CD14-positive monocyte (primary cell): ENCODE measurements around the gene DYNC1H1. TPM values are rescaled to one million over a fixed set of nuclear protein-coding genes. Genes with fewer than 3 reads are reported as not detected.

Source experiments
- DNase-seq, 3 donors: peaks; one replicate each; pipeline ENCODE4 v3.0.0-alpha.2; 2011 to 2022
- H2AFZ ChIP-seq: 2 replicates; pipeline ENCODE4 v1.6.0; 2012; ENCODE audit warnings: mild to moderate bottlenecking, low read depth, low read length, inconsistent platforms; ENCODE audit not compliant: insufficient read depth, poor library complexity, severe bottlenecking
- H3K27ac ChIP-seq, 2 donors: 1 replicate in 1 of 2; 2 replicates in 1 of 2; pipeline ENCODE4 v1.5.1; 2012 to 2013; ENCODE audit warnings: low read length in 2 of 2, control low read depth in 1 of 2, inconsistent platforms in 1 of 2, low read depth in 1 of 2, mild to moderate bottlenecking in 1 of 2
- H3K27me3 ChIP-seq, 2 donors: one replicate each; pipeline versions ENCODE4 v1.6.0 to v1.6.1; 2011 to 2013; ENCODE audit warnings: low read length in 2 of 2; ENCODE audit not compliant: control insufficient read depth in 2 of 2, insufficient read depth in 2 of 2
- H3K36me3 ChIP-seq, 2 donors: replicated peaks in 1 of 2; 1 replicate in 1 of 2; 2 replicates in 1 of 2; pipeline versions ENCODE4 v1.5.1 to v1.6.1; 2012 to 2013; ENCODE audit warnings: low read length in 2 of 2, control low read depth in 1 of 2, inconsistent platforms in 1 of 2, mild to moderate bottlenecking in 1 of 2; ENCODE audit not compliant: insufficient read depth in 2 of 2, control insufficient read depth in 1 of 2
- H3K4me1 ChIP-seq, 2 donors: 1 replicate in 1 of 2; 2 replicates in 1 of 2; pipeline versions ENCODE4 v1.5.1 to v1.6.1; 2012 to 2013; ENCODE audit warnings: low read length in 2 of 2, control low read depth in 1 of 2, inconsistent platforms in 1 of 2, mild to moderate bottlenecking in 1 of 2, moderate library complexity in 1 of 2; ENCODE audit not compliant: insufficient read depth in 2 of 2, control insufficient read depth in 1 of 2
- H3K4me2 ChIP-seq: replicated peaks from 2 replicates; pipeline ENCODE3; 2012; ENCODE audit warnings: low read length, moderate library complexity, mild to moderate bottlenecking; ENCODE audit not compliant: poor library complexity, severe bottlenecking; ENCODE audit errors: extremely low read depth
- H3K4me3 ChIP-seq, 3 experiments: fragments of 200-600 bp in 1 of 3; sonication (generic) in 1 of 3; replicated peaks in 1 of 3; 1 replicate in 2 of 3; 2 replicates in 1 of 3; pipeline ENCODE4 v1.5.1; 2011 to 2013; ENCODE audit warnings: low read length in 3 of 3, mild to moderate bottlenecking in 3 of 3, control low read depth in 2 of 3, low read depth in 2 of 3, inconsistent platforms in 1 of 3, moderate library complexity in 1 of 3
- H3K79me2 ChIP-seq: 2 replicates; pipeline ENCODE4 v1.6.0; 2012; ENCODE audit warnings: mild to moderate bottlenecking, control low read depth, inconsistent platforms, low read length, moderate library complexity; ENCODE audit not compliant: insufficient read depth
- H3K9ac ChIP-seq: 2 replicates; pipeline ENCODE4 v1.6.0; 2017; ENCODE audit warnings: low read length, mild to moderate bottlenecking; ENCODE audit not compliant: insufficient read depth, poor library complexity, severe bottlenecking
- H3K9me3 ChIP-seq, 2 donors: replicated peaks in 1 of 2; 1 replicate in 1 of 2; 2 replicates in 1 of 2; pipeline versions ENCODE4 v1.5.1 to v1.6.1; 2012 to 2013; ENCODE audit warnings: low read length in 2 of 2, control low read depth in 1 of 2; ENCODE audit not compliant: control insufficient read depth in 1 of 2, insufficient read depth in 1 of 2
- H4K20me1 ChIP-seq: 2 replicates; pipeline ENCODE4 v1.6.0; 2012; ENCODE audit warnings: mild to moderate bottlenecking, low read length, control low read depth, moderate library complexity; ENCODE audit not compliant: insufficient read depth
- H3K27ac Mint-ChIP-seq, 7 donors: one replicate each; pipeline ENCODE4 v1.8.0; 2020; ENCODE audit warnings: mild to moderate bottlenecking in 7 of 7, mixed read lengths in 7 of 7, moderate library complexity in 6 of 7, inconsistent platforms in 2 of 7
- H3K27me3 Mint-ChIP-seq, 3 donors: one replicate each; pipeline ENCODE4 v1.8.0; 2021 to 2022; ENCODE audit warnings: low read depth in 3 of 3, mild to moderate bottlenecking in 3 of 3, mixed read lengths in 3 of 3, moderate library complexity in 3 of 3, inconsistent platforms in 1 of 3
- H3K36me3 Mint-ChIP-seq, 2 donors: one replicate each; pipeline ENCODE4 v1.8.0; 2020; ENCODE audit warnings: mixed read lengths in 2 of 2, inconsistent platforms in 1 of 2, mild to moderate bottlenecking in 1 of 2
- H3K4me1 Mint-ChIP-seq: one replicate; pipeline ENCODE4 v1.8.0; 2020; ENCODE audit warnings: mild to moderate bottlenecking, mixed read lengths
- H3K4me3 Mint-ChIP-seq, 2 donors: one replicate each; pipeline ENCODE4 v1.8.0; 2020; ENCODE audit warnings: mild to moderate bottlenecking in 2 of 2, mixed read lengths in 2 of 2, moderate library complexity in 1 of 2
- H3K9me3 Mint-ChIP-seq, 7 donors: one replicate each; pipeline ENCODE4 v1.8.0; 2020 to 2022; ENCODE audit warnings: mixed read lengths in 7 of 7, mild to moderate bottlenecking in 6 of 7, moderate library complexity in 6 of 7, inconsistent platforms in 2 of 7
- WGBS: methylation state at CpG from one replicate; pipeline ENCODE4 v1.1.5; 2013; ENCODE audit warnings: missing lambda C conversion rate; ENCODE audit not compliant: insufficient coverage; 5-methylcytosine and 5-hydroxymethylcytosine counted together
- intact Hi-C, 2 donors: fragments of 100-400 bp; cut with micrococcal nuclease; formaldehyde crosslinking; loops; one replicate each; pipeline versions ENCODE4 v1.15.0 to v1.15.1; 2023
- polyA plus RNA-seq, 3 donors: library from polyadenylated mRNA; depleted of rRNA in 1 of 3; unstranded in 2 of 3; stranded (reverse) in 1 of 3; fragments of 300-500 nt in 2 of 3; fragments of >200 nt in 1 of 3; fragmentation: Illumina TruSeq in 2 of 3; gene quantifications; 1 replicate in 2 of 3; 2 replicates in 1 of 3; pipeline ENCODE4 v1.2.3, GENCODE V29; 2012 to 2021
- TF ChIP-seq, protein P1 (sequence below): fragments of 200-600 bp; IDR thresholded peaks from one replicate; pipeline ENCODE4 v1.8.0; 2022; ENCODE audit warnings: antibody characterized with exemption, mild to moderate bottlenecking

Gene DYNC1H1
- polyA plus RNA-seq, 3 donors: 14.7 to 87.3 (median 23.6) TPM

DNA sequence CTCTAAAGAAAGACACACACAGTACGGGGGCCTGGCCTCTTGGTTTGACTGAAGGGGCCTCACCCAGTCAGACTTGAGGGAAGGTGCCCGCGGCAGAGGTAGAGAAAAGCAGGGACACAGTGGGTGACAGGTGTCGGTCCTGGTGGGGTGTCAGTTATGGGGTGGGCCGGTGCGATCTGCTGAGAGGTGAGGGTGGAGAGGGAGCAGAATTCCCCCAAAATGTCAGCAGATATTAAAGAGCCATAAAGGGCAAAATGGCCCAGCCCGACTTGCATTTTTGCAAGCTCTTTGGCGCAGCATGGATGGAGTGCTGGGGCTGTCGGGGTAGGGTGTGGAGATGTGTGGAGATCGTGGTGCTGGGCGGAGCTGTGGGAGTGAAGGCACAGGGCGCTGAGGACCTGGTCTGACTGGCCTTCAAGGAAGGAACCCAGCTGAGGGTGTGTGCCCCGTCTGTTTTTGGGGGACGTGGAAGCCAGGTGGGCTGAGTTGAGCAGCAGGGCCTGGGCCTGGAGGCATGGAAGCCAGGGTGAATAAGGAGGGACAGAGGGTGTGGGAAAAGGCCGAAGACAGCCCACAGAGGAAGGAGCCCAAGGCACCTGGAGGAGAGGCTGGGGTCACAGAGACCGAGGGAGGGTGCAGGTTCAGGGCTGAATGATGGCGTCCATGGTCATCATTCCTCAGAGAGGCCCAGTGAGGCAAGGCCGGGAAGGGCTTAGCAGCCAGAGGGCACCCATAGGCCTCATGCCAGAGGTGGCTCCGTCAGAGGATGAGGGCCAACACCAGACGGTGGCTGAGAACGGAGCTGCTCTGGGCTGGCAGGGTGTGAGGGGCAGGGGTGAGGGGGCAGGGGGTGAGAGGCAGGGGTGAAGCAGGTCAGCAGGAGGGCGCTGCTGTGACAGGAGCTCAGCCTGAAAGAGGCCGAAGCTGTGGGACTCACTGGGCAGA, 48.2 kb upstream of the DYNC1H1 start:
- peak overlapping the region in 3 of 7 donors; percentile 7 to 79 (median 74) for H3K27ac Mint-ChIP-seq
- no peak overlapping the region for H3K27ac ChIP-seq
- H3K4me2 ChIP-seq: no peak overlapping the region
- H3K4me3 ChIP-seq: no peak overlapping the region
- no peak overlapping the region for H2AFZ ChIP-seq
- H3K9ac ChIP-seq: no peak overlapping the region
- peaks cover 65 to 93% of the 10 kb centered on the region in 2 donors for H3K36me3 ChIP-seq
- H3K4me1 Mint-ChIP-seq: no peaks in the 10 kb centered on the region
- no peaks in the 10 kb centered on the region for H3K27me3 ChIP-seq
- no peaks in the 10 kb centered on the region for H3K4me1 ChIP-seq
- WGBS: 97% methylated on average over 23 of the region's 23 CpGs
- H3K9me3 Mint-ChIP-seq: peaks cover 0 to 4% (median 0%) of the 10 kb centered on the region in 7 donors
- intact Hi-C loops: no loop called here
- no peak overlapping the region for H3K4me3 Mint-ChIP-seq
- peaks cover 0 to 2% (median 0%) of the 10 kb centered on the region in 3 donors for H3K27me3 Mint-ChIP-seq
- peaks cover 9% of the 10 kb centered on the region for H4K20me1 ChIP-seq
- no peak for DNase-seq
- H3K79me2 ChIP-seq: no peaks in the 10 kb centered on the region
- no peaks in the 10 kb centered on the region for H3K9me3 ChIP-seq
- H3K36me3 Mint-ChIP-seq: peaks cover 62 to 85% of the 10 kb centered on the region in 2 donors
- TF ChIP-seq, protein P1, sequence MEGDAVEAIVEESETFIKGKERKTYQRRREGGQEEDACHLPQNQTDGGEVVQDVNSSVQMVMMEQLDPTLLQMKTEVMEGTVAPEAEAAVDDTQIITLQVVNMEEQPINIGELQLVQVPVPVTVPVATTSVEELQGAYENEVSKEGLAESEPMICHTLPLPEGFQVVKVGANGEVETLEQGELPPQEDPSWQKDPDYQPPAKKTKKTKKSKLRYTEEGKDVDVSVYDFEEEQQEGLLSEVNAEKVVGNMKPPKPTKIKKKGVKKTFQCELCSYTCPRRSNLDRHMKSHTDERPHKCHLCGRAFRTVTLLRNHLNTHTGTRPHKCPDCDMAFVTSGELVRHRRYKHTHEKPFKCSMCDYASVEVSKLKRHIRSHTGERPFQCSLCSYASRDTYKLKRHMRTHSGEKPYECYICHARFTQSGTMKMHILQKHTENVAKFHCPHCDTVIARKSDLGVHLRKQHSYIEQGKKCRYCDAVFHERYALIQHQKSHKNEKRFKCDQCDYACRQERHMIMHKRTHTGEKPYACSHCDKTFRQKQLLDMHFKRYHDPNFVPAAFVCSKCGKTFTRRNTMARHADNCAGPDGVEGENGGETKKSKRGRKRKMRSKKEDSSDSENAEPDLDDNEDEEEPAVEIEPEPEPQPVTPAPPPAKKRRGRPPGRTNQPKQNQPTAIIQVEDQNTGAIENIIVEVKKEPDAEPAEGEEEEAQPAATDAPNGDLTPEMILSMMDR: no peak

DNA sequence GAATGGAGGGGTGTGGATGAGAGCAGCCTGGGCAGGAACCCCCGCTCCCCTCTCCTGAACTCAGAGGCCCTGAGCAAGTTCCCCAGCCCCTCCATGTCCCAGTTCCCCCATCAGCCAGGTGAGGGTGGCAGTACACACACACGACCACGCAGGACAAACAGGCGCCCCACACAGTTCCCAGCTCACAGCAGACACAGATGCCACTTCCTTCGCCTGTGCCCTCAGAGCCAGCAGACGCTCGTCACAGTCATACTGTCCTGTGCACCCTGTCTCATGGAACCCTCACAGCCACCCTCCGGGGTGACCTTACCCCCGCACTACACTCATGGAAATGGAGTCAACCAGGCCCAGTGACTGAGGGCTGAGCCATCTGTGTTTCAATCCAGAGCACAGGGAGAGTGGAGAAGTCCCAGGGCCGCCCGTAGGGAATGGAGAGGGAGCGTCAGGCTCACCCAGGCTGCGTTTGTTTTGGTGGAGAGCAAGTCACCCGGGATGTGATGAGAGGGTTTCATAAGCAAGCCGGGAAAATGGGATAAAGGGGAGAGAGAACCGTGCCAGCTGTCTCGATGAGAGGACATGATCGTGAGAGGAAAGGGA, 47.5 kb upstream of the DYNC1H1 start:
- peaks cover 63 to 93% of the 10 kb centered on the region in 2 donors for H3K36me3 ChIP-seq
- no peaks in the 10 kb centered on the region for H3K27me3 ChIP-seq
- H3K4me1 Mint-ChIP-seq: no peaks in the 10 kb centered on the region
- peaks cover 6% of the 10 kb centered on the region for H4K20me1 ChIP-seq
- WGBS: 95% methylated on average over 13 of the region's 18 CpGs
- intact Hi-C loops: no loop called here
- no peak overlapping the region for H3K4me3 ChIP-seq
- DNase-seq: no peak
- TF ChIP-seq, protein P1: no peak
- H3K4me3 Mint-ChIP-seq: no peak overlapping the region
- no peak overlapping the region for H3K9ac ChIP-seq
- H3K4me1 ChIP-seq: no peaks in the 10 kb centered on the region
- peaks cover 0 to 4% (median 0%) of the 10 kb centered on the region in 7 donors for H3K9me3 Mint-ChIP-seq
- H3K27me3 Mint-ChIP-seq: peaks cover 0 to 2% (median 0%) of the 10 kb centered on the region in 3 donors
- H3K4me2 ChIP-seq: no peak overlapping the region
- no peak overlapping the region for H3K27ac ChIP-seq
- no peaks in the 10 kb centered on the region for H3K79me2 ChIP-seq
- H3K27ac Mint-ChIP-seq: peak overlapping the region in 3 of 7 donors; percentile 56 to 78 (median 64)
- H2AFZ ChIP-seq: no peak overlapping the region
- H3K36me3 Mint-ChIP-seq: peaks cover 64 to 85% of the 10 kb centered on the region in 2 donors
- H3K9me3 ChIP-seq: no peaks in the 10 kb centered on the region
